K562 (cell line): ENCODE measurements around the gene MMP24OS. TPM values are rescaled to one million over a fixed set of nuclear protein-coding genes. Genes with fewer than 3 reads are reported as not detected.

Experiments used
- ATF3 ChIP-seq, 2 experiments: fragments of 450-650 bp in 1 of 2; sonication (generic) in 1 of 2; formaldehyde crosslinking in 1 of 2; IDR thresholded peaks in 1 of 2; conservative IDR thresholded peaks in 1 of 2; 2 replicates each; pipeline versions ENCODE4 v1.6.1 to v1.8.1; 2016 to 2023; ENCODE audit warnings: mild to moderate bottlenecking in 2 of 2, moderate library complexity in 2 of 2, inconsistent platforms in 1 of 2, missing genetic modification reagents in 1 of 2
- MYNN ChIP-seq, 2 experiments: sonication (generic); formaldehyde crosslinking in 1 of 2; IDR thresholded peaks; 2 replicates each; pipeline versions ENCODE4 v1.5.0 to v1.6.1; 2016 to 2020; ENCODE audit warnings: antibody characterized with exemption in 1 of 2, missing genetic modification reagents in 1 of 2
- NCOA1 ChIP-seq: fragments of 450-650 bp; IDR thresholded peaks from 2 replicates; pipeline ENCODE4 v1.6.1; 2016; ENCODE audit warnings: low read depth
- NONO ChIP-seq, 2 experiments: fragments of 200-400 bp in 1 of 2; fragments of 450-650 bp in 1 of 2; formaldehyde crosslinking in 1 of 2; IDR thresholded peaks; 2 replicates each; pipeline ENCODE4 v1.6.1; 2017; ENCODE audit warnings: low read depth in 2 of 2, mild to moderate bottlenecking in 2 of 2, moderate library complexity in 2 of 2, low read length in 1 of 2
- TBP ChIP-seq: optimal IDR thresholded peaks from 2 replicates; pipeline ENCODE3; 2011; ENCODE audit warnings: low read depth, low read length, improper control_type of control experiment
- ZNF318 ChIP-seq, 2 experiments: fragments of 450-650 bp; IDR thresholded peaks; 2 replicates each; pipeline ENCODE4 v1.6.1; 2016; ENCODE audit warnings: mild to moderate bottlenecking in 2 of 2, borderline replicate concordance in 1 of 2, low read depth in 1 of 2, moderate library complexity in 1 of 2
- polyA plus RNA-seq, 8 experiments: library from polyadenylated mRNA; depleted of rRNA in 4 of 8; stranded (reverse) in 5 of 8; unstranded in 3 of 8; fragments of >200 nt; fragmentation: Nextera tagmentation in 2 of 8; fragmentation: Illumina TruSeq in 1 of 8; extraction: Ambion mirVana in 2 of 8; extraction: Trizol in 1 of 8; gene quantifications; 2 replicates each; pipeline versions ENCODE4 v1.2.1 to v1.2.3, GENCODE V29; 2011 to 2014; ENCODE audit warnings: inconsistent platforms in 1 of 8, missing spikeins in 1 of 8
- total RNA-seq, 7 experiments: library from RNA; depleted of rRNA in 6 of 7; stranded (reverse); fragments of >200 nt in 6 of 7; fragmentation: Illumina TruSeq in 2 of 7; extraction: Trizol in 2 of 7; gene quantifications; 2 replicates each; pipeline versions ENCODE4 v1.2.1 to v1.2.3, GENCODE V29; 2011 to 2021; ENCODE audit warnings: low replicate concordance in 1 of 7
- TF ChIP-seq, protein P1 (sequence below), 2 experiments: IDR thresholded peaks in 1 of 2; conservative IDR thresholded peaks in 1 of 2; 2 replicates each; pipeline ENCODE4 v1.6.1; 2016; ENCODE audit warnings: low read depth in 2 of 2, mild to moderate bottlenecking in 1 of 2, missing compliant biosample characterization in 1 of 2, missing genetic modification characterization in 1 of 2, moderate library complexity in 1 of 2

MMP24OS gene
- total and polyA plus RNA-seq, 9 of the 15 experiments (the other 6 are each of a cell fraction or from before 2014, with no cell fraction given), result 0.92 to 41.5 (median 11.4) TPM

DNA sequence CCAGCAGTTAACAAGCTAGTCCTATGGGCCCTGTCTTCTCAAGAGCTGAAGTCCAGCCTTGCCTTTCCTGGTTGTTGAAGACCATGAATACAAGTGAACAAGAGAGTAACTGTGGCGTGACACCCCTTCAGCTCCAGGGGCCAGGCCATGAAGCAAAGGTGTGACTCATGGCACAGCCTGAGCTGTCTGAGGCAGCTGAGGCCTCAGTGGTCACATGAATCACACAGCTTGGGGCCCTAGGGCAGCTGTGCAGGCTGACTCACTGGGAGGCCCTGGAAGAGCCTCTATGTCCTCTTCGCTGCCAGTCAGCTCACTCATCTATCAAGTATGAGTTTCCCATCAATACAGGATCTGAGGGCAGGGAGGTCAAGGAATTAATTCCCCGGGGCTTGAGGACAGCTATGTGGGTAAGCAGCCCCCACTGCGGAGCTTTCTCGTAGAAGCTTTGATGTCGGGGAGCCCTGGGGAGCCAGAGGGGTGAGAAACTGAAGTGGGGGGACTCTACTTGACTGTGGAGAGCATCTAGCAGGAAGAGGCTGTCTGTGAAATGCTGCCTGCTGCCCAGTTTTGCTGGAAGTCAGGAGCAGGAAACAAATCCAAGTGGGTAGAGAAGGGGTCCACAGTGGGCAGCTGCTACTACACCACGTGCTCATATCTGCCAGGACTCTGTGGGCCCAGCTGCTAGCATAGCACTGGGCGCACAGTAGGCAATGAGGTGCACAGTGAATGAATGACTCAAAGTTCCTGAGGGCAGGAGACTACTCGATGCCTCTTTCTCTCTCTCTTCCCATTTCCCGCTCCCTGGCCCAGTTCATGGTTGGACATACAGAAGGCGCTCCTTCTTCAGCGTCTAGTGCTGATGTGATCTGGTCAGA, 28.0 kb upstream of the MMP24OS start (continued):
- TF ChIP-seq ZNF318 (IDR thresholded peaks at IDR 0.05; ENCODE audit: borderline replicate concordance in 1 of 2, low read depth in 1 of 2) (peak in 1 of 2 experiments; percentile 47; a peak in 1 of 4 replicates), NCOA1 (no peak), TBP (no peak), NONO (IDR thresholded peaks at IDR 0.05; ENCODE audit: low read depth in 2 of 2, low read length in 1 of 2) (no peak), MYNN (IDR thresholded peaks at IDR 0.05) (peak; percentile 89; the same call in 1 of the 2 replicates), MYNN (CRISPR knock-in tag; IDR thresholded peaks at IDR 0.05) (no peak), ATF3 (IDR thresholded peaks at IDR 0.05) (peak; percentile 89), ATF3 (CRISPR knock-in tag; conservative IDR thresholded peaks at IDR 0.05) (peak; percentile 81; the same call in 1 of the 2 replicates)
- TF ChIP-seq, protein P1, sequence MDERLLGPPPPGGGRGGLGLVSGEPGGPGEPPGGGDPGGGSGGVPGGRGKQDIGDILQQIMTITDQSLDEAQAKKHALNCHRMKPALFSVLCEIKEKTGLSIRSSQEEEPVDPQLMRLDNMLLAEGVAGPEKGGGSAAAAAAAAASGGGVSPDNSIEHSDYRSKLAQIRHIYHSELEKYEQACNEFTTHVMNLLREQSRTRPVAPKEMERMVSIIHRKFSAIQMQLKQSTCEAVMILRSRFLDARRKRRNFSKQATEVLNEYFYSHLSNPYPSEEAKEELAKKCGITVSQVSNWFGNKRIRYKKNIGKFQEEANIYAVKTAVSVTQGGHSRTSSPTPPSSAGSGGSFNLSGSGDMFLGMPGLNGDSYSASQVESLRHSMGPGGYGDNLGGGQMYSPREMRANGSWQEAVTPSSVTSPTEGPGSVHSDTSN (CRISPR knock-in tag; IDR thresholded peaks at IDR 0.05; ENCODE audit: low read depth), result no peak
- TF ChIP-seq, protein P1 (tag; conservative IDR thresholded peaks at IDR 0.05; ENCODE audit: low read depth), result peak; percentile 35
